GM06990 (cell line): ENCODE results near the gene TBX10.
"Not testable (repeated sequence)": the region's sequence is repeated elsewhere in the genome, so short reads cannot be mapped to it uniquely, and the experiment has no call there.

Experiments used
- DNase-seq: peaks from one replicate; pipeline ENCODE4 v3.0.0-alpha.2; 2011; ENCODE audit not compliant: insufficient read length; ENCODE audit errors: extremely low read depth
- H3K27me3 ChIP-seq: replicated peaks from 2 replicates; pipeline ENCODE4 v1.6.0; 2011; ENCODE audit warnings: low read length; ENCODE audit not compliant: control insufficient read depth, insufficient read depth
- H3K36me3 ChIP-seq: 2 replicates; pipeline ENCODE4 v1.5.1; 2011; ENCODE audit warnings: low read length; ENCODE audit not compliant: control insufficient read depth, insufficient read depth
- H3K4me3 ChIP-seq: replicated peaks from 2 replicates; pipeline ENCODE4 v1.5.1; 2011; ENCODE audit warnings: low read depth, mild to moderate bottlenecking, control low read depth, low read length
- CTCF ChIP-seq: IDR thresholded peaks from 2 replicates; pipeline ENCODE4 v1.5.1; 2011; ENCODE audit warnings: low read length, control low read depth, mild to moderate bottlenecking, inconsistent platforms; ENCODE audit not compliant: insufficient read depth, poor library complexity, severe bottlenecking

TBX10 gene

GRCh38 chr11:67638535-67639437 lies 777 bp downstream of the TBX10 start:
- Histone ChIP-seq H3K4me3 (no peak overlapping the region), H3K27me3 (no peaks in the 10 kb centered on the region; the same call in 1 of the 2 replicates), H3K36me3 (no peaks in the 10 kb centered on the region)
- no peak for TF ChIP-seq CTCF
- no peak for DNase-seq

GRCh38 chr11:67637441-67637840 lies 2.1 kb downstream of the TBX10 start:
- H3K27me3 ChIP-seq, H3K4me3 ChIP-seq, H3K36me3 ChIP-seq, DNase-seq: not testable (repeated sequence)

GRCh38 chr11:67636962-67637361 lies 2.6 kb downstream of the TBX10 start:
- Histone ChIP-seq H3K27me3 (no peaks in the 10 kb centered on the region; the same call in 1 of the 2 replicates), H3K36me3 (no peaks in the 10 kb centered on the region), H3K4me3 (no peak overlapping the region)
- no peak for DNase-seq
- no peak for TF ChIP-seq CTCF

- no peak overlapping the region for H3K4me3 ChIP-seq
- no peak for TF ChIP-seq CTCF
- no peaks in the 10 kb centered on the region for H3K36me3 ChIP-seq
- DNase-seq: no peak
- H3K27me3 ChIP-seq: no peaks in the 10 kb centered on the region; the same call in 1 of the 2 replicates
Measured at GRCh38 chr11:67635231-67635521, 4.4 kb downstream of the TBX10 start.

GRCh38 chr11:67634366-67635230 lies 5.0 kb downstream of the TBX10 start:
- peak; percentile 9 for DNase-seq
- Histone ChIP-seq H3K4me3 (no peak overlapping the region), H3K27me3 (no peaks in the 10 kb centered on the region; the same call in 1 of the 2 replicates), H3K36me3 (no peaks in the 10 kb centered on the region)
- no peak for TF ChIP-seq CTCF

GRCh38 chr11:67633758-67634365 lies 5.7 kb downstream of the TBX10 start:
- H3K4me3 ChIP-seq: no peak overlapping the region
- no peaks in the 10 kb centered on the region for H3K36me3 ChIP-seq
- TF ChIP-seq CTCF: no peak
- no peak for DNase-seq
- H3K27me3 ChIP-seq: no peaks in the 10 kb centered on the region; the same call in 1 of the 2 replicates
